ENCODE measurements around the gene SORL1-AS1.

Gene SORL1-AS1

GRCh38 chr11:121452609-121453150 lies at the start of gene SORL1-AS1:
SORL1-AS1 (minus strand) TSS chr11:121452967.
- Histone ChIP-seq H3K9me3 (ENCODE audit: control insufficient read depth, low read length) (no peaks in the 10 kb centered on the region), H3K27ac (ENCODE audit: low read depth, low read length, severe bottlenecking) (no peak within 1 kb of the TSS), H3K4me1 (ENCODE audit: control insufficient read depth, insufficient read depth, low read length, poor library complexity, severe bottlenecking) (peaks cover 22% of the 10 kb centered on the region), H3K4me3 (ENCODE audit: extremely low read depth, insufficient read depth, low read length, poor library complexity, severe bottlenecking) (peak within 1 kb of the TSS; percentile 78), H3K36me3 (ENCODE audit: control insufficient read depth, insufficient read depth, low read length) (no peaks in the 10 kb centered on the region)
- 3 to 4% methylated on average over 11 to 14 of the region's 21 CpGs for WGBS, 2 experiments (ENCODE audit: insufficient coverage in 2 of 2)

GRCh38 chr11:121500717-121501116 lies 48.0 kb upstream of the SORL1-AS1 start:
- H3K9me3 ChIP-seq (ENCODE audit: control insufficient read depth, low read length) = no peaks in the 10 kb centered on the region
- H3K4me1 ChIP-seq (ENCODE audit: control insufficient read depth, insufficient read depth, low read length, poor library complexity, severe bottlenecking) = no peaks in the 10 kb centered on the region
- no peak overlapping the region for H3K27ac ChIP-seq (ENCODE audit: low read depth, low read length, severe bottlenecking)
- WGBS, 2 experiments (ENCODE audit: insufficient coverage in 2 of 2) = no CpG with 5 or more reads among the region's 1 CpG
- H3K36me3 ChIP-seq (ENCODE audit: control insufficient read depth, insufficient read depth, low read length) = peaks cover 32% of the 10 kb centered on the region
- H3K4me3 ChIP-seq (ENCODE audit: extremely low read depth, insufficient read depth, low read length, poor library complexity, severe bottlenecking) = no peak overlapping the region

- Histone ChIP-seq H3K9me3 (ENCODE audit: control insufficient read depth, low read length) (no peaks in the 10 kb centered on the region), H3K27ac (ENCODE audit: low read depth, low read length, severe bottlenecking) (no peak overlapping the region), H3K4me3 (ENCODE audit: extremely low read depth, insufficient read depth, low read length, poor library complexity, severe bottlenecking) (no peak overlapping the region), H3K36me3 (ENCODE audit: control insufficient read depth, insufficient read depth, low read length) (peaks cover 32% of the 10 kb centered on the region), H3K4me1 (ENCODE audit: control insufficient read depth, insufficient read depth, low read length, poor library complexity, severe bottlenecking) (no peaks in the 10 kb centered on the region)
- 50% methylated on average over 2 of the region's 2 CpGs; no CpG with 5 or more reads in 1 of the 2 experiments for WGBS, 2 experiments (ENCODE audit: insufficient coverage in 2 of 2)
Measured at GRCh38 chr11:121500275-121500674, 47.5 kb upstream of the SORL1-AS1 start.

GRCh38 chr11:121499405-121499804 lies 46.6 kb upstream of the SORL1-AS1 start:
- 100% methylated on average over 2 of the region's 2 CpGs; no CpG with 5 or more reads in 1 of the 2 experiments for WGBS, 2 experiments (ENCODE audit: insufficient coverage in 2 of 2)

GRCh38 chr11:121497176-121497998 lies 44.6 kb upstream of the SORL1-AS1 start:
- no peaks in the 10 kb centered on the region for H3K4me1 ChIP-seq (ENCODE audit: control insufficient read depth, insufficient read depth, low read length, poor library complexity, severe bottlenecking)
- H3K4me3 ChIP-seq (ENCODE audit: extremely low read depth, insufficient read depth, low read length, poor library complexity, severe bottlenecking) = no peak overlapping the region
- H3K27ac ChIP-seq (ENCODE audit: low read depth, low read length, severe bottlenecking) = no peak overlapping the region
- H3K9me3 ChIP-seq (ENCODE audit: control insufficient read depth, low read length) = no peaks in the 10 kb centered on the region
- H3K36me3 ChIP-seq (ENCODE audit: control insufficient read depth, insufficient read depth, low read length) = peaks cover 29% of the 10 kb centered on the region
- 45 to 68% methylated on average over 3 to 4 of the region's 5 CpGs for WGBS, 2 experiments (ENCODE audit: insufficient coverage in 2 of 2)

More at GRCh38 chr11:121499405-121499804, 46.6 kb upstream of the SORL1-AS1 start:
- Histone ChIP-seq H3K27ac (ENCODE audit: low read depth, low read length, severe bottlenecking) (no peak overlapping the region), H3K9me3 (ENCODE audit: control insufficient read depth, low read length) (no peaks in the 10 kb centered on the region), H3K4me1 (ENCODE audit: control insufficient read depth, insufficient read depth, low read length, poor library complexity, severe bottlenecking) (no peaks in the 10 kb centered on the region), H3K4me3 (ENCODE audit: extremely low read depth, insufficient read depth, low read length, poor library complexity, severe bottlenecking) (no peak overlapping the region), H3K36me3 (ENCODE audit: control insufficient read depth, insufficient read depth, low read length) (peaks cover 32% of the 10 kb centered on the region)

- Histone ChIP-seq H3K4me1 (ENCODE audit: control insufficient read depth, insufficient read depth, low read length, poor library complexity, severe bottlenecking) (no peaks in the 10 kb centered on the region), H3K9me3 (ENCODE audit: control insufficient read depth, low read length) (no peaks in the 10 kb centered on the region), H3K27ac (ENCODE audit: low read depth, low read length, severe bottlenecking) (no peak overlapping the region), H3K36me3 (ENCODE audit: control insufficient read depth, insufficient read depth, low read length) (peaks cover 33% of the 10 kb centered on the region), H3K4me3 (ENCODE audit: extremely low read depth, insufficient read depth, low read length, poor library complexity, severe bottlenecking) (no peak overlapping the region)
- 91 to 100% methylated on average over 4 to 5 of the region's 7 CpGs for WGBS, 2 experiments (ENCODE audit: insufficient coverage in 2 of 2)
Measured at GRCh38 chr11:121494355-121495099, 41.8 kb upstream of the SORL1-AS1 start.

GRCh38 chr11:121489823-121490222 lies 37.1 kb upstream of the SORL1-AS1 start:
- Histone ChIP-seq H3K4me3 (ENCODE audit: extremely low read depth, insufficient read depth, low read length, poor library complexity, severe bottlenecking) (no peak overlapping the region), H3K4me1 (ENCODE audit: control insufficient read depth, insufficient read depth, low read length, poor library complexity, severe bottlenecking) (no peaks in the 10 kb centered on the region), H3K36me3 (ENCODE audit: control insufficient read depth, insufficient read depth, low read length) (peaks cover 23% of the 10 kb centered on the region), H3K27ac (ENCODE audit: low read depth, low read length, severe bottlenecking) (no peak overlapping the region), H3K9me3 (ENCODE audit: control insufficient read depth, low read length) (no peaks in the 10 kb centered on the region)
- WGBS, 2 experiments (ENCODE audit: insufficient coverage in 2 of 2) = no CpG with 5 or more reads among the region's 2 CpGs

GRCh38 chr11:121488641-121489040 lies 35.9 kb upstream of the SORL1-AS1 start:
- Histone ChIP-seq H3K36me3 (ENCODE audit: control insufficient read depth, insufficient read depth, low read length) (peaks cover 23% of the 10 kb centered on the region), H3K27ac (ENCODE audit: low read depth, low read length, severe bottlenecking) (no peak overlapping the region), H3K4me3 (ENCODE audit: extremely low read depth, insufficient read depth, low read length, poor library complexity, severe bottlenecking) (no peak overlapping the region), H3K9me3 (ENCODE audit: control insufficient read depth, low read length) (no peaks in the 10 kb centered on the region), H3K4me1 (ENCODE audit: control insufficient read depth, insufficient read depth, low read length, poor library complexity, severe bottlenecking) (no peaks in the 10 kb centered on the region)
- WGBS, 2 experiments (ENCODE audit: insufficient coverage in 2 of 2) = 89% methylated on average over 3 of the region's 6 CpGs

GRCh38 chr11:121488170-121488569 lies 35.4 kb upstream of the SORL1-AS1 start:
- Histone ChIP-seq H3K27ac (ENCODE audit: low read depth, low read length, severe bottlenecking) (no peak overlapping the region), H3K4me1 (ENCODE audit: control insufficient read depth, insufficient read depth, low read length, poor library complexity, severe bottlenecking) (peaks cover 3% of the 10 kb centered on the region), H3K36me3 (ENCODE audit: control insufficient read depth, insufficient read depth, low read length) (peaks cover 23% of the 10 kb centered on the region), H3K4me3 (ENCODE audit: extremely low read depth, insufficient read depth, low read length, poor library complexity, severe bottlenecking) (no peak overlapping the region), H3K9me3 (ENCODE audit: control insufficient read depth, low read length) (no peaks in the 10 kb centered on the region)
- WGBS, 2 experiments (ENCODE audit: insufficient coverage in 2 of 2) = 95 to 100% methylated on average over 1 to 2 of the region's 2 CpGs

- Histone ChIP-seq H3K36me3 (ENCODE audit: control insufficient read depth, insufficient read depth, low read length) (peaks cover 20% of the 10 kb centered on the region), H3K4me3 (ENCODE audit: extremely low read depth, insufficient read depth, low read length, poor library complexity, severe bottlenecking) (no peak overlapping the region), H3K27ac (ENCODE audit: low read depth, low read length, severe bottlenecking) (no peak overlapping the region), H3K4me1 (ENCODE audit: control insufficient read depth, insufficient read depth, low read length, poor library complexity, severe bottlenecking) (peaks cover 13% of the 10 kb centered on the region), H3K9me3 (ENCODE audit: control insufficient read depth, low read length) (no peaks in the 10 kb centered on the region)
- 94 to 100% methylated on average over 3 of the region's 6 CpGs for WGBS, 2 experiments (ENCODE audit: insufficient coverage in 2 of 2)
Measured at GRCh38 chr11:121487191-121487590, 34.4 kb upstream of the SORL1-AS1 start.

Data from mesodermal cell (in vitro differentiated cells).